Osteoblast (primary cell): ENCODE results near the gene DENND4A. TPM values are rescaled to one million over a fixed set of nuclear protein-coding genes. Genes with fewer than 3 reads are reported as not detected.

ENCODE experiments used
- DNase-seq: peaks from one replicate; pipeline ENCODE4 v3.0.0; 2011; ENCODE audit warnings: low spot score, mixed read lengths; ENCODE audit not compliant: insufficient read length; ENCODE audit errors: missing footprints
- H2AFZ ChIP-seq: 2 replicates; pipeline ENCODE4 v1.6.0; 2011; ENCODE audit warnings: mild to moderate bottlenecking, low read length
- H3K27ac ChIP-seq: 2 replicates; pipeline ENCODE4 v1.5.1; 2011; ENCODE audit warnings: mild to moderate bottlenecking, low read depth, low read length, moderate library complexity
- H3K27me3 ChIP-seq: 2 replicates; pipeline ENCODE4 v1.6.0; 2012; ENCODE audit warnings: mild to moderate bottlenecking, control low read depth, inconsistent platforms, low read length, moderate library complexity; ENCODE audit not compliant: insufficient read depth
- H3K36me3 ChIP-seq: 2 replicates; pipeline ENCODE4 v1.5.1; 2011; ENCODE audit warnings: mild to moderate bottlenecking, low read length, control low read depth, moderate library complexity; ENCODE audit not compliant: insufficient read depth
- H3K4me1 ChIP-seq: 2 replicates; pipeline ENCODE4 v1.5.1; 2011; ENCODE audit warnings: mild to moderate bottlenecking, low read length, control low read depth, moderate library complexity; ENCODE audit not compliant: insufficient read depth
- H3K4me2 ChIP-seq: 2 replicates; pipeline ENCODE4 v1.6.0; 2011; ENCODE audit warnings: mild to moderate bottlenecking, low read length; ENCODE audit not compliant: insufficient read depth
- H3K4me3 ChIP-seq: fragments of 200-600 bp; sonication (generic); 3 replicates; pipeline ENCODE4 v1.5.1; 2012; ENCODE audit warnings: mild to moderate bottlenecking, low read length, inconsistent platforms; ENCODE audit not compliant: insufficient read depth
- H3K79me2 ChIP-seq: 2 replicates; pipeline ENCODE4 v1.6.0; 2012; ENCODE audit warnings: mild to moderate bottlenecking, low read length, control low read depth, inconsistent platforms; ENCODE audit not compliant: insufficient read depth
- H3K9me3 ChIP-seq: 2 replicates; pipeline ENCODE4 v1.5.1; 2011; ENCODE audit warnings: low read depth, low read length, control low read depth
- H4K20me1 ChIP-seq: 2 replicates; pipeline ENCODE4 v1.6.0; 2012; ENCODE audit warnings: mild to moderate bottlenecking, low read length, control low read depth; ENCODE audit not compliant: insufficient read depth
- CTCF ChIP-seq: IDR thresholded peaks from 2 replicates; pipeline ENCODE4 v1.5.1; 2011; ENCODE audit warnings: mild to moderate bottlenecking, low read depth, low read length, moderate library complexity; ENCODE audit errors: extremely low read depth
- total RNA-seq: library from RNA; depleted of rRNA; stranded (reverse); fragments of >200 nt; gene quantifications from 2 replicates; pipeline ENCODE4 v1.2.3, GENCODE V29; 2012

The DENND4A gene
- total RNA-seq, 1 donor = 30.4 TPM

DNA sequence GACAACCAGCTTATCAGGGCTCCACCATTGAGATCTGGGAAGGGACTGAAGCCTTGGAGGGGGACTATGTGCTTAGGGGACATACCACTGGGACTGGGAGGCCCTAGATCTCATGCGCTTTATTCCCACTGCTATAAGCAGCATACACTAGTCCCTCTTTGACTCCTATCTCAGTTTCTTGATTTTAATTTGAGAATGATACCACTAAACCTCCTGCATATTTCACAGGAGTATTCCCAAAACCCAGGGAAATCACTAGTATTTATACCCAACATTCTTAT, 141.1 kb downstream of the DENND4A start:
- Histone ChIP-seq H3K27ac (no peak overlapping the region), H3K4me2 (no peak overlapping the region), H3K36me3 (peaks cover 2% of the 10 kb centered on the region), H3K27me3 (no peaks in the 10 kb centered on the region), H4K20me1 (no peaks in the 10 kb centered on the region), H3K9me3 (no peaks in the 10 kb centered on the region), H3K4me1 (peaks cover 15% of the 10 kb centered on the region), H2AFZ (no peak overlapping the region), H3K79me2 (no peaks in the 10 kb centered on the region), H3K4me3 (no peak overlapping the region)
- TF ChIP-seq CTCF = no peak
- no peak for DNase-seq

- Histone ChIP-seq H3K9me3 (no peaks in the 10 kb centered on the region), H3K79me2 (no peaks in the 10 kb centered on the region), H3K4me1 (peaks cover 15% of the 10 kb centered on the region), H4K20me1 (no peaks in the 10 kb centered on the region), H3K27ac (no peak overlapping the region), H3K4me2 (no peak overlapping the region), H3K36me3 (no peaks in the 10 kb centered on the region), H2AFZ (no peak overlapping the region), H3K27me3 (no peaks in the 10 kb centered on the region), H3K4me3 (no peak overlapping the region)
- no peak for DNase-seq
- TF ChIP-seq CTCF = no peak
Measured at GRCh38 chr15:65650312-65651041, 141.6 kb downstream of the DENND4A start.

- no peaks in the 10 kb centered on the region for H3K79me2 ChIP-seq
- TF ChIP-seq CTCF = no peak
- H3K9me3 ChIP-seq = no peaks in the 10 kb centered on the region
- H2AFZ ChIP-seq = no peak overlapping the region
- H3K4me1 ChIP-seq = no peaks in the 10 kb centered on the region
- no peak overlapping the region for H3K4me2 ChIP-seq
- no peaks in the 10 kb centered on the region for H3K36me3 ChIP-seq
- H3K4me3 ChIP-seq = no peak overlapping the region
- no peak overlapping the region for H3K27ac ChIP-seq
- H3K27me3 ChIP-seq = no peaks in the 10 kb centered on the region
- no peak for DNase-seq
- H4K20me1 ChIP-seq = no peaks in the 10 kb centered on the region
Measured at GRCh38 chr15:65646486-65646885, 145.6 kb downstream of the DENND4A start.

DNA sequence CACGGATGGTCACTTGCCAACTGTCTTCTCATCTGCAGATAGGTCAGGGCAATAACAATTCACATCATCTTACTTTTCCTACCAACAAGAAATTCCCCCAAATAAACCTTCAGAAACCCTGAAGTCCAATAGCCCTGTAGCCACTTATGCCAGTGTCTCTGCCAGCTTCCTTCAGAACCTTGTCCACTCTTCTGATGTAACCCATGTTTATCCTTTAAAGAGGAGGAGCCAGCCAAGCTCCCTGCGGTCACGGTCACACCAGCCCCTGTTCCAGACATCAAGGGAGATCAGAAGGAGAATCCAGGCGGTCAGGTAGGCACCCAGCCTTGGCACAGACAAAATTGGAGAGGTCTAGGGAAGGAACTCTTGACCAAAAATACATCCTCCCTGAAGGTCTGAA, 146.7 kb downstream of the DENND4A start:
- Histone ChIP-seq H3K9me3 (no peaks in the 10 kb centered on the region), H3K4me2 (no peak overlapping the region)

More for the DNA sequence above, 146.7 kb downstream of the DENND4A start:
- no peaks in the 10 kb centered on the region for H3K4me1 ChIP-seq
- no peak overlapping the region for H2AFZ ChIP-seq
- no peak for DNase-seq
- no peaks in the 10 kb centered on the region for H4K20me1 ChIP-seq
- H3K4me3 ChIP-seq = no peak overlapping the region
- H3K27ac ChIP-seq = no peak overlapping the region
- H3K79me2 ChIP-seq = no peaks in the 10 kb centered on the region
- H3K36me3 ChIP-seq = no peaks in the 10 kb centered on the region
- TF ChIP-seq CTCF = no peak
- H3K27me3 ChIP-seq = no peaks in the 10 kb centered on the region
